Nasal cavity respiratory epithelium epithelial cell of viscerocranial mucosa (primary cell): ENCODE measurements around the gene DARS2. TPM values are rescaled to one million over a fixed set of nuclear protein-coding genes. Genes with fewer than 3 reads are reported as not detected.

Source experiments
- total RNA-seq: library from RNA; depleted of rRNA; stranded (reverse); fragments of >200 nt; gene quantifications from 2 replicates; pipeline ENCODE4 v1.2.3, GENCODE V29; 2014

The DARS2 gene
- 21.9 and 24.0 TPM in 2 replicates for total RNA-seq

DNA sequence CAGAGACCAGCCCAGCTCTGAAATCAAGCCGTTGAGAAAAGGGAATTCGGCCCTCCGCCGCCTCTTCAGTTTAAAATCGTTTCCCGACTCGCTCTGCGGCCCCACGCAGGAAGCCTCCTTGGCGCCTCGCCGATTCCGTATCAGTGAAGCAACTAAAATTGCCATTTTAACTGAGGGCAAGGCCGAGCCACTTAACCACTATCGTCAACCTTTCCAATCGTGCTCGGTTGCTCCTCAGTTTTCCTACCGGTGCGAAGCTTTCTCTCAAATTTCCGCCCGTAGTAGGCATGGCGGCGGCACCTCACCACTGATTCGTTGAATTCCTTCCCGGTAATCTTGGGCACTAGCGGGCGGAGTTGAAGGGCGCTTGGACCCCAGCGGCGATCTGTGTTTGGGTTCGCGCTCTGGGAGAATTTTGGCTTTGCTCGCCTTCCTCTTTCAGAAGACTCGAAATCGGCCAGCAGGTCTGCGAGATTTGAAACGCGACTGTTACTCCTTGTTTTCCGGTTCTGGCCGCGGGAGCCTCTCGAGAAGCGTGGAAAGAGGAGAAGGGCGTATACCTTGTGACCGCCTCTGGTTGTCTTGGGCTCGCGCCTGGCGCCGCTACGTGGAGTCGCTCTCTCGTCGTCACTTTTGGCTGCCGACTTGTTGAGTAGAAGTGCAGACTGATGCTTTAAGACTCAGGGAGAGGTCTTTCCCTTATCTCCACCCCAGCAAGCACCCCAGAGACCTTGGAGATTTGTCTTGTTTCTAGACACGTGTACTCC is at the start of gene DARS2, which contains the start of gene CENPL:
Gene DARS2 (plus strand): TSS at position 359 of the 767 bp plus-strand sequence. CDS start 557 bp downstream, outside the sequence.
Gene CENPL (minus strand): TSS at position 569 of the 767 bp plus-strand sequence. CDS start 13,584 bp downstream, outside the sequence.

GRCh38 chr1:173867753-173868265 is 43.3 kb downstream of the DARS2 start, which contains the start of gene GAS5:
GAS5 (minus strand) TSS chr1:173867989.

DNA sequence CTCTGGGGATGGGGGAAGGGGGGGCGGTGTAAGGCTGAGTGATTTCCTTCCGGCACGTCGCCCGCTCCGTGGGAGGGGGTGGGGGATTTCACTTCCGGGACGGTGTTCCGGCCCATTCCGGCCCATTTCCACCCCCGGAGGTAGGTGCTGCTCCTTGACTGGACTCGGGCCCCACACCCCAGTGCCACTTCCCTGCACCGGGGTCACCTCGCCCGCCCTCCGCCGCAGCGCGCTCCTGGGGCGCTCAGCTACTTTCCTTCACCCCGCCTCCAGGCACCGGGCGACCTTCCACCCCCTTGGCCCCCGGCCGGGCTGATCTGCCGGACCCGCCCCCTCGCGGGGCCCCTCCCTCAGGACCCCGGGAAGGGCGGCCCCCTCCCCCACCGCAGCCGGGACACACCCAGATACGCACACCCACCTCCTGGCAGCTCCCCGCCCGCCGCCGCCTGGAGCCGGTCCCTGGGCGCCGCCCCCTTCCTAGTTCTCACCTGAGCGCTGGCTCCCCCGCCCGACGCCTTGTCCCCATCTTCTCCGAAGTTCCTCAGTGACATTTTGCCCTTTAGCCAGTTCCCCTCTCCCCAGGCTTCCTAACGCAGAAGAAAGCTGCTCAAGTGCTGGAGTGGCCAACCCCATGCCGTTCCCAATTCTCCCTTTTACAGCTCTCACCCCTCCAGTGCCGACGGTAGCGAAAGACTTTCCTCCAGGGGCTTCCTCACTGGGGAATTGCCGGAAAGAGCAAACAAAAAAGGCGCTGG is 44.0 kb downstream of the DARS2 start, which contains the start of gene ZBTB37:
Gene ZBTB37 (plus strand): TSS at position 115 of the 755 bp plus-strand sequence. CDS start 1,846 bp downstream, outside the sequence.

Other genes starting within 250 kb of the DARS2 start
- under 0.01 TPM in 1 of 2 replicates, not detected in the other for gene SLC9C2, start 221.6 kb upstream of the DARS2 start, total RNA-seq
- gene TEX50, start 189.3 kb upstream of the DARS2 start, total RNA-seq = not detected in 2 replicates
- 0.28 TPM in 1 of 2 replicates, not detected in the other for gene ANKRD45, start 154.8 kb upstream of the DARS2 start, total RNA-seq
- gene KLHL20, start 109.7 kb upstream of the DARS2 start, total RNA-seq = 42.0 and 52.3 TPM in 2 replicates
- 5.6 and 6.5 TPM in 2 replicates for gene CENPL, start 210 bp downstream of the DARS2 start, total RNA-seq
- gene GAS5, start 43.3 kb downstream of the DARS2 start, total RNA-seq = 576 and 1,864 TPM in 2 replicates
- gene ZBTB37, start 43.7 kb downstream of the DARS2 start, total RNA-seq = 3.8 and 5.8 TPM in 2 replicates
- gene SERPINC1, start 92.7 kb downstream of the DARS2 start, total RNA-seq = 0.21 TPM in 1 of 2 replicates, not detected in the other
- 10.9 and 27.7 TPM in 2 replicates for gene RC3H1, start 197.7 kb downstream of the DARS2 start, total RNA-seq